ENCODE data around the gene SLC9A9.

Gene SLC9A9

GRCh38 chr3:143315766-143316165, 532.5 kb downstream of the SLC9A9 start:
- DNase-seq (ENCODE audit: low read depth) = no peak
- TF ChIP-seq CTCF (conservative IDR thresholded peaks at IDR 0.05; ENCODE audit: low read depth, low read length) = no peak
- no peak overlapping the region for H3K4me3 ChIP-seq (ENCODE audit: low read depth, low read length)

- no peak for DNase-seq (ENCODE audit: low read depth)
- no peak for TF ChIP-seq CTCF (conservative IDR thresholded peaks at IDR 0.05; ENCODE audit: low read depth, low read length)
- H3K4me3 ChIP-seq (ENCODE audit: low read depth, low read length) = no peak overlapping the region
These were observed 533.8 kb downstream of the SLC9A9 start for GRCh38 chr3:143314251-143315093.

GRCh38 chr3:143313893-143314188, 534.4 kb downstream of the SLC9A9 start:
- DNase-seq (ENCODE audit: low read depth) = no peak
- no peak overlapping the region for H3K4me3 ChIP-seq (ENCODE audit: low read depth, low read length)
- no peak for TF ChIP-seq CTCF (conservative IDR thresholded peaks at IDR 0.05; ENCODE audit: low read depth, low read length)

- no peak overlapping the region for H3K4me3 ChIP-seq (ENCODE audit: low read depth, low read length)
- DNase-seq (ENCODE audit: low read depth) = no peak
- TF ChIP-seq CTCF (conservative IDR thresholded peaks at IDR 0.05; ENCODE audit: low read depth, low read length) = no peak
These were observed 535.0 kb downstream of the SLC9A9 start for GRCh38 chr3:143313025-143313892.

- no peak for DNase-seq (ENCODE audit: low read depth)
- no peak overlapping the region for H3K4me3 ChIP-seq (ENCODE audit: low read depth, low read length)
- TF ChIP-seq CTCF (conservative IDR thresholded peaks at IDR 0.05; ENCODE audit: low read depth, low read length) = no peak
These were observed 537.2 kb downstream of the SLC9A9 start for GRCh38 chr3:143311096-143311495.

- no peak for DNase-seq (ENCODE audit: low read depth)
- H3K4me3 ChIP-seq (ENCODE audit: low read depth, low read length) = no peak overlapping the region
- no peak for TF ChIP-seq CTCF (conservative IDR thresholded peaks at IDR 0.05; ENCODE audit: low read depth, low read length)
These were observed 538.6 kb downstream of the SLC9A9 start for GRCh38 chr3:143309705-143310104.
